Neural progenitor cell (in vitro differentiated cells): Measurements from ENCODE around the gene GGT6. TPM values are rescaled to one million over a fixed set of nuclear protein-coding genes. Genes with fewer than 3 reads are reported as not detected.

Experiments used
- DNase-seq: peaks from one replicate; pipeline ENCODE4 v3.0.0-alpha.2; 2016; ENCODE audit warnings: low spot score
- H2AFZ ChIP-seq: fragments of 200-600 bp; sonication (generic); replicated peaks from 2 replicates; pipeline ENCODE4 v1.6.1; 2016; ENCODE audit warnings: antibody characterized with exemption
- H3F3A ChIP-seq: fragments of 200-600 bp; sonication (generic); 2 replicates; pipeline ENCODE4 v1.6.1; 2016; ENCODE audit warnings: antibody characterized with exemption, low read depth
- H3K27ac ChIP-seq: fragments of 200-600 bp; sonication (generic); 2 replicates; pipeline ENCODE4 v1.5.1; 2016; ENCODE audit warnings: mild to moderate bottlenecking
- H3K27me3 ChIP-seq: fragments of 200-600 bp; sonication (generic); 2 replicates; pipeline ENCODE4 v1.6.1; 2016; ENCODE audit warnings: mild to moderate bottlenecking, moderate library complexity
- H3K36me3 ChIP-seq: fragments of 200-600 bp; sonication (generic); 2 replicates; pipeline ENCODE4 v1.5.1; 2016
- H3K4me1 ChIP-seq: fragments of 200-600 bp; sonication (generic); 2 replicates; pipeline ENCODE4 v1.6.1; 2016; ENCODE audit warnings: mixed run types
- H3K4me2 ChIP-seq: fragments of 200-600 bp; sonication (generic); 2 replicates; pipeline ENCODE4 v1.6.1; 2016
- H3K4me3 ChIP-seq: fragments of 200-600 bp; sonication (generic); 2 replicates; pipeline ENCODE4 v1.5.1; 2016
- H3K79me2 ChIP-seq: fragments of 200-600 bp; sonication (generic); 2 replicates; pipeline ENCODE4 v1.6.1; 2016; ENCODE audit warnings: low read depth
- H3K9ac ChIP-seq: fragments of 200-600 bp; sonication (generic); 2 replicates; pipeline ENCODE4 v1.6.1; 2016
- H3K9me3 ChIP-seq: fragments of 200-600 bp; sonication (generic); 2 replicates; pipeline ENCODE4 v1.5.1; 2016; ENCODE audit warnings: low read depth
- H4K20me1 ChIP-seq: fragments of 200-600 bp; sonication (generic); 2 replicates; pipeline ENCODE4 v1.6.1; 2016; ENCODE audit warnings: low read depth
- H3K27ac Mint-ChIP-seq: 3 replicates; pipeline ENCODE4 v1.8.0; 2021; ENCODE audit warnings: mixed read lengths
- H3K27me3 Mint-ChIP-seq: 2 replicates; pipeline ENCODE4 v1.8.0; 2022; ENCODE audit warnings: low read depth, mild to moderate bottlenecking, inconsistent platforms, moderate library complexity, mixed read lengths; ENCODE audit not compliant: insufficient read depth
- H3K36me3 Mint-ChIP-seq: 3 replicates; pipeline ENCODE4 v1.8.0; 2021; ENCODE audit warnings: mixed read lengths
- H3K4me1 Mint-ChIP-seq: 3 replicates; pipeline ENCODE4 v1.8.0; 2021; ENCODE audit warnings: mixed read lengths
- H3K4me3 Mint-ChIP-seq: 3 replicates; pipeline ENCODE4 v1.8.0; 2021; ENCODE audit warnings: mild to moderate bottlenecking, moderate library complexity, mixed read lengths
- H3K9me3 Mint-ChIP-seq: 3 replicates; pipeline ENCODE4 v1.8.0; 2020; ENCODE audit warnings: mixed read lengths
- CTCF ChIP-seq: fragments of 200-600 bp; sonication (generic); IDR thresholded peaks from 2 replicates; pipeline ENCODE4 v1.5.1; 2017; ENCODE audit warnings: antibody characterized with exemption, mild to moderate bottlenecking
- EZH2 ChIP-seq: fragments of 200-600 bp; sonication (generic); IDR thresholded peaks from 2 replicates; pipeline ENCODE4 v1.6.1; 2017; ENCODE audit warnings: antibody characterized with exemption, mild to moderate bottlenecking, moderate library complexity
- EZH2phosphoT487 ChIP-seq: fragments of 200-600 bp; sonication (generic); IDR thresholded peaks from 2 replicates; pipeline ENCODE4 v1.6.1; 2017; ENCODE audit warnings: antibody characterized with exemption
- total RNA-seq: library from RNA; depleted of rRNA; stranded (reverse); fragments of >200 nt; gene quantifications from 2 replicates; pipeline ENCODE4 v1.2.3, GENCODE V29; 2015; ENCODE audit warnings: low replicate concordance

Gene GGT6
- total RNA-seq, 1 donor from 2014 or later = not detected

- Histone ChIP-seq H4K20me1 (no peaks in the 10 kb centered on the region), H3K36me3 (no peaks in the 10 kb centered on the region), H3K4me2 (peak overlapping the region; percentile 75), H3K9ac (no peak overlapping the region), H3K27ac (no peak overlapping the region), H3F3A (peaks cover 29% of the 10 kb centered on the region), H3K4me3 (peak overlapping the region; percentile 25), H3K4me1 (peaks cover 25% of the 10 kb centered on the region), H3K9me3 (no peaks in the 10 kb centered on the region), H3K79me2 (no peaks in the 10 kb centered on the region), H2AFZ (peak overlapping the region; percentile 22), H3K27me3 (no peaks in the 10 kb centered on the region)
- no peak overlapping the region for H3K27ac Mint-ChIP-seq
- H3K36me3 Mint-ChIP-seq = peaks cover 2% of the 10 kb centered on the region
- H3K4me1 Mint-ChIP-seq = peaks cover 43% of the 10 kb centered on the region
- H3K4me3 Mint-ChIP-seq = peak overlapping the region; percentile 33
- TF ChIP-seq CTCF = no peak
- TF ChIP-seq EZH2phosphoT487 = no peak
- no peak for TF ChIP-seq EZH2
- peaks cover 5% of the 10 kb centered on the region for H3K27me3 Mint-ChIP-seq
- peak; percentile 48 for DNase-seq
- no peaks in the 10 kb centered on the region for H3K9me3 Mint-ChIP-seq
Measured at GRCh38 chr17:4600563-4600962, 40.2 kb upstream of the GGT6 start.

- Histone ChIP-seq H3K4me2 (peak overlapping the region; percentile 75), H3K4me3 (peak overlapping the region; percentile 25), H3K27me3 (no peaks in the 10 kb centered on the region), H3K9ac (no peak overlapping the region), H4K20me1 (no peaks in the 10 kb centered on the region), H3K9me3 (no peaks in the 10 kb centered on the region), H3K36me3 (no peaks in the 10 kb centered on the region), H2AFZ (peak overlapping the region; percentile 26), H3K4me1 (peaks cover 25% of the 10 kb centered on the region), H3K79me2 (no peaks in the 10 kb centered on the region), H3K27ac (no peak overlapping the region), H3F3A (peaks cover 29% of the 10 kb centered on the region)
- Mint-ChIP-seq H3K36me3 (peaks cover 2% of the 10 kb centered on the region), H3K27me3 (peaks cover 5% of the 10 kb centered on the region), H3K27ac (peak overlapping the region; percentile 83), H3K9me3 (no peaks in the 10 kb centered on the region), H3K4me1 (peaks cover 39% of the 10 kb centered on the region), H3K4me3 (peak overlapping the region; percentile 69)
- DNase-seq = peak; percentile 70
- TF ChIP-seq EZH2phosphoT487 (no peak), CTCF (no peak), EZH2 (no peak)
Measured at GRCh38 chr17:4599505-4600281, 39.3 kb upstream of the GGT6 start.

DNA sequence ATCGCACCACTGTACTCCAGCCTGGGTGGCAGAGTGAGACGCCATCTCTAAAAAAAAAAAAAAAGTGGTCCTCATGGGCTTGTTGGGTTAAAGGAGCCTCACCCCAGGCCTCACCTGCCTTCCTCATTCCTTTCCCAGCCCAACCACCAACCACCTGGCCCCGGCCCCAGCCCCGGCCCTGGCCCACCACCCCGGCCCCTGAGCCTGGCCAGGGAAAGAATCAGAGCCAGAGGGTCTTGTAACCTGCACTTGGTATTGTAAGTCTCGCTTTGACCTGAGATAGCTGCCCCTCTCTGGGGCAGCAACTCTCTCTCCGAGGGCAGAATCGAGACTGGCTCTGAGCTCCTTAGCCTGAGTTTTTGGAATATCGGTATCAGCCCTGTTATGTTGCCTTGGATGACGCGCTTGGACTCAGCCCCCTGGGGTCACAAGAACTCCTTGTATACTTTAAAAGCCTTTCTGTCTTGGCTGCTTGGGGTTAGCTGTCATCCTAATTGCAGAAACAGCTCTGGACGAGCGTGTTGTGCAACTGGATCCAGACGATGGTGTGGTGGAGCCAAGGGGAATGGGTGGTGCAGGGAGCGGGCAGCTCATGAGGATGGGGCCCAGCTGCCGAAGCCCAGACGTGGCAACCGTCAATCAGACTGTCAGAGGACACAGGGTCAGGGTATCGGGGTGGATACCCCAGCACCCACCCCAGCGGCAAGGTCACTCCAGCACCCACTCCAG, 38.6 kb upstream of the GGT6 start:
- Histone ChIP-seq H3K4me1 (peaks cover 25% of the 10 kb centered on the region), H3K9ac (no peak overlapping the region), H3K4me3 (no peak overlapping the region), H3K9me3 (no peaks in the 10 kb centered on the region), H3K27me3 (no peaks in the 10 kb centered on the region), H3K4me2 (peak overlapping the region; percentile 75), H3F3A (peaks cover 29% of the 10 kb centered on the region), H3K79me2 (no peaks in the 10 kb centered on the region), H3K36me3 (no peaks in the 10 kb centered on the region), H4K20me1 (no peaks in the 10 kb centered on the region), H3K27ac (no peak overlapping the region), H2AFZ (no peak overlapping the region)
- Mint-ChIP-seq H3K4me1 (peaks cover 36% of the 10 kb centered on the region), H3K36me3 (peaks cover 2% of the 10 kb centered on the region), H3K27ac (peak overlapping the region; percentile 53), H3K27me3 (peaks cover 5% of the 10 kb centered on the region), H3K9me3 (no peaks in the 10 kb centered on the region), H3K4me3 (no peak overlapping the region)
- DNase-seq = no peak
- TF ChIP-seq EZH2 (no peak), CTCF (no peak), EZH2phosphoT487 (no peak)
